HCEC 1CT (cell line): ENCODE results near the gene LRIT2.
A peak's percentile ranks its signal among the peaks of the same experiment; 100 is the strongest.

ENCODE experiments used
- DNase-seq: peaks from one replicate; pipeline ENCODE4 v3.0.0-alpha.2; 2017

LRIT2 gene

DNA sequence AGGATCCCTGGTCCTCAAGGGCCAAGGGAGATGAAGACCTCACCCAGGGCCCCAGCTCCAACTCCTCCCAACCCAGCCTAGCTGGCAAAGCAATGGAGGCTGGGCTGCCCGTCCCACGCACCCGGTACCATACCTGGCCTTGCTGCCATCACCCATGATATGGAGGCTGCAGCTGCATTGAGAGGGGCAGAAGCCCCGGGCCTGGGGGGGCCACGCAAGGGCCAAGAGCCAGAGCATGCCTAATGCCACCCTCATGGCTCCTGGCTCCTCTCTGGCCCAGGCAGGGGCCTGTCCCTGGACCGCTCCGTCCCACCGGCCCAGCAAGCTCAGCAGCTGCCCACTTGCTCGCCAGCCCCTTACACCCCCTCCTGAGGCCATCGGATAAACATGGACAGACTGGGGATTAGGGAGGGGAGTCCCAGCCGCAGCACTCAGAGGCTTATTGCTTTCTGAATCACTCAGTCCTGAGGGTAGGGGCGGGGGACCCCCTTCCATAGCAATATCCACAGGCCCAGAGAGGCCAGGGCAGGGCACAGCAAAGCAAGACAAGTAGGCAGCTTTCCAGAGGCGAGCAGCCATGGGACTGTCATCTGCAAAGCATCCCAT is 15.9 kb upstream of the LRIT2 start, which contains the start of gene LRIT1:
Gene LRIT1 (minus strand): TSS at position 362 of the 606 bp plus-strand sequence. CDS start 107 bp downstream, at position 255.
- no peak for DNase-seq

- no peak for DNase-seq
Measured at GRCh38 chr10:84238909-84239308, 13.6 kb upstream of the LRIT2 start.

- DNase-seq, result no peak
Measured at GRCh38 chr10:84237199-84238051, 12.1 kb upstream of the LRIT2 start.

GRCh38 chr10:84236807-84237198 is 11.5 kb upstream of the LRIT2 start:
- DNase-seq, result no peak

- DNase-seq, result no peak
Measured at GRCh38 chr10:84235096-84235495, 9.8 kb upstream of the LRIT2 start.

DNA sequence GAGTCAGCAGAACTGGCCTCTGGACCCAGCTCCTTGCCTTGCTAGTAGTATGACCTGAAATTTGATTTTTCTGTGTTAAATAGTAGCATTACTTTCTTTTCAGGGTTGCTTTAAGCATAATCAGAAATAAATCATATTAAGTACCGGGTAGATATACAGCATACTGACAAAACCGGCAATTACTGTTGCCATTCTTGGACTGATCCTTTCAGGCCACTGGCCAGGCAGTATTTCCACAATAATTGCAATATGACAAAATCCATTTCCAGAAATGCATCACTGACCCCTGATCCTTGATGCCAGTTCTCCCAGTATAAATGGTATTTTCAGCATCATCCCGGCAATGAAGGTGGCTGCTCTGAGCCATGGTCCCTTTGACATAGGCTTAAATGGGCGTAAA is 9.1 kb upstream of the LRIT2 start:
- DNase-seq, result no peak

DNA sequence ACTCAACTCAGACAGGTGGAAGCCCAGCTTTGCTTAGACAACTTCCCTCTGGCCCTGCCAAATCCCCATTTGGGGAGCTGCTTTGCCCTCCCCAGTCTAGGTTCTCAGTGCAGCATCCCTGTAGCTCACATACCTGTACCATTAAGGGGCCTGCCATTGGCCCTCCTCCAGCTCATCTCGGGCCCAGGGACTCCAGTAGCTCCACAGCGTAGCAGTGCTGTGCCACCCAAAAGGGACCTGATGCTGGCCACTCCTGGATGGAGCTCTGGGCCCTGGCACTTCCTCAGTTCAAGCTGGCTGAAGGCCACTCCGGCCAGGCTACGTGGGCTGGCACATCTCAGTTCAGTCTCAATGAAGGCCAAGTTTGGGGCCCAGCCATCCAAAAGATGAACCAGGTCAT is 8.6 kb upstream of the LRIT2 start:
- DNase-seq, result no peak

GRCh38 chr10:84232376-84232775 is 7.0 kb upstream of the LRIT2 start:
- no peak for DNase-seq

GRCh38 chr10:84230359-84230758 is 5.0 kb upstream of the LRIT2 start:
- no peak for DNase-seq

GRCh38 chr10:84227810-84228209 is 2.5 kb upstream of the LRIT2 start:
- no peak for DNase-seq

- DNase-seq, result no peak
Measured at GRCh38 chr10:84226616-84227015, 1.3 kb upstream of the LRIT2 start.

DNA sequence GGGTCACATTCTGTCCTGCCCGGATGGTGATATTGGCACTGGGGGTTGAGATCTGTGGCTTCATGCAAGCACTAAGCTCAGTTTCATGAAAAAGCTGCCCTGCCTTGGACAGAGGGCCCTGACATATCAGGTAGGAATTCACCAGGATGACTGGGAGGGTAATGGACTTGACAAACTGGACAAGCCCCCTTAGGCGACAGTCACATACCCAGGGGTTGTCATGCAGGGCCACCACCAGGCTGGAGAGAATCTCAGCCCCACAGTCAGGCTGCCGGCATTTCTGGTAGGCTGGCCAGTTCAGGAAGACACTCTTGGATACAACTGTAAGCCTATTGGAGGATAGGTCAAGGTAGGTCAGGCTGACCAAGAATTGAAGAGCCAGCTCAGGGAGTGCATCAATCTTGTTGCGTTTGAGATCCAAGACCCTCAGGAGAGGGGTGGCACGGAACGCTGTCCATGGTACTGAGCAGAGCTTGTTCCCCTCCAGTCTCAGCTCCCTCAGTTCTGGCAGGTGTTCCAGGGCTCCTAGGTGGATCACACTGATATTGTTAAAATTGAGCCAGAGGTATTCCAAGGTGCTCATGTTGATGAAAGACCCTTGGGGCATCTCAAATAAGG is 824 bp downstream of the LRIT2 start:
- no peak for DNase-seq

GRCh38 chr10:84221916-84222315 is 3.4 kb downstream of the LRIT2 start:
- DNase-seq, result no peak

DNA sequence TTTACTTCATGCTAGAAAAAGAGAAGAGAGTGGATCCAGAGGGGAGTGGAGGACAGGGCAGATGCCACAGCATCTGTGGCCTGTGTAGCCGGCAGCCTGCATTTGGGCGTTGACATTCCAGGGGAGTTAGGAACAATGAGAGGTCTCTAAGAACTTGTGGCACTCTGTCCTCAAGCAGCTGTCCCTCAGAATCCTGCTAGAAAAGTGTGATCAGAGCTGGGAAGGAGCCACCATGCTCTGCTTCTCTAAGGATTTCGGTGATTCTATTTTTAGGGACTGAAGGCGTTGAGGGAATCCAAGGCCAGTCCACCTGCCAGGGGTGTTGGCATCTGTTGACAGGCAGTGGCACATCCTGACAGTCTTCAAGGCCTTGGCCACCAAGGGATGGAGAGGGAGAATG is 7.6 kb downstream of the LRIT2 start:
- no peak for DNase-seq

DNA sequence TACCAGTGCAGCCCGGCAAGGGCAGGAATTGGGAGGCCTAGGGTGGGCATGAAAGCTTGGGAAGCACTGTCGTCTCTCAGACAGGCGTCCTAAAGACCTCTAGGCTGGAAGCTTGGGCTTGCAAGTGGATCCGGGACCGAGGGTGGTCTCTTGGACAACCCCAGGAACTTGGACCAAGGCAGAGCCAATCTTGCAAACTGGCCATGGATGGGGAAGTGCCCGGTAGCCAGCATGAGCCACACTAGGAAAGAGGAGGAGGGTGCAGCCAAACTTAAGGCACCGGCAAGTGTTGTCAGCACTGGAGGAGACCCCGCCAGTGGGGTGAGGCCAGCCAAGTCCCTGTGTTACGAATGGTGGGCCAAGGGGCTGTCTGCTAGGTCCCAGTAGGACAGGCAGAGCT is 8.5 kb downstream of the LRIT2 start:
- no peak for DNase-seq

GRCh38 chr10:84214612-84215235 is 10.6 kb downstream of the LRIT2 start:
- peak; percentile 15 for DNase-seq

- no peak for DNase-seq
Measured at GRCh38 chr10:84214046-84214572, 11.2 kb downstream of the LRIT2 start.

GRCh38 chr10:84213076-84213475 is 12.3 kb downstream of the LRIT2 start:
- DNase-seq, result no peak

DNA sequence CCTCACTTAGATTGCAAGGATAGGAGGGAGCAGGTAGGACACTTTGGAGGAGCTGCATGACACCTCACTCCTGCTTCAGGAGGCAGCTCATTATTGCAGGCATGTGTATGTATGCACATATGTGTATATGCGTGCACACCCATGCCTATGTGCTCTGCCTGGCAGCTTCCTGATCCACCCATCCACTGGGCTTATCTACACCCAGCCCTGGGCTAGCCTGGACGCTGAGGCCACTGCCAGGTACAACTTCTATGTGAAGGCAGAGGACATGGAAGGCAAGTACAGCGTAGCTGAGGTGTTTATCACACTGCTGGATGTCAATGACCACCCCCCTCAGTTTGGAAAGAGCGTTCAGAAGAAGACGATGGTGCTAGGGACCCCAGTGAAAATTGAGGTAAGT is 13.3 kb downstream of the LRIT2 start:
- no peak for DNase-seq

DNA sequence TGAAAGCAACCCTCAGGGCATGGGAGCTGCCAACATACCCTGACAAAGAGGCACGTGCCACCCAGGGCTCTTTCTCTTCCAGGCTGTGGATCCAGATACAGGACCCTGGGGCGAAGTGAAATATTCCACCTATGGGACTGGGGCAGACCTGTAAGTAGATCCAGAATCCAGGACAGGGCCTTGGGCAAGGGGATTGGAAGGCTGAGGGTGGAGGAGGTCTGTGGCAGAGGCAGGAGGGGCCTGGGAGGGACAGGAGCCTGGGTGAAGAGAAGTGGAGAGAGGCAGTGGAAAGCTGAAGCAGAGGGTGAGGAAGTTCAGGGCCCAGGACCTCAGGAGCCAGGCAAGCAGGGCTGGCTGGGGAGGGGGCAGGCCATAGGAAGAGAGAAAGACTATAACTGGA is 13.8 kb downstream of the LRIT2 start:
- no peak for DNase-seq

GRCh38 chr10:84208023-84208422 is 17.3 kb downstream of the LRIT2 start:
- DNase-seq, result no peak

- DNase-seq, result no peak
Measured at GRCh38 chr10:84205853-84206525, 19.4 kb downstream of the LRIT2 start.
